Heart left ventricle (tissue), 16 donors: Measurements from ENCODE around the gene ADGRD1. TPM values are rescaled to one million over a fixed set of nuclear protein-coding genes. Genes with fewer than 3 reads are reported as not detected.
A peak's percentile ranks its signal among the peaks of the same experiment; 100 is the strongest.

Experiments
- ATAC-seq, 4 donors: fragments of 200-7000 bp; cut with Tn5 transposase; one replicate each; pipeline ENCODE4 v1.9.1; 2020 to 2022; ENCODE audit warnings: moderate library complexity in 4 of 4, mild to moderate bottlenecking in 3 of 4, moderate number of reproducible peaks in 1 of 4
- DNase-seq, 5 donors: peaks; one replicate each; pipeline ENCODE4 v3.0.0-alpha.2; 2020
- H3K27ac ChIP-seq, 12 donors: fragments of 200-600 bp; sonication (generic) in 4 of 12; one replicate each; pipeline versions ENCODE4 v1.5.0 to v1.8.0; 2016 to 2022; ENCODE audit warnings: mild to moderate bottlenecking in 2 of 12
- H3K27me3 ChIP-seq, 9 donors: fragments of 200-600 bp; sonication (generic) in 2 of 9; one replicate each; pipeline versions ENCODE4 v1.5.1 to v1.8.0; 2016 to 2022; ENCODE audit warnings: mild to moderate bottlenecking in 3 of 9
- H3K36me3 ChIP-seq, 9 donors: fragments of 200-600 bp; sonication (generic) in 2 of 9; one replicate each; pipeline versions ENCODE4 v1.5.0 to v1.8.0; 2018 to 2022; ENCODE audit warnings: mild to moderate bottlenecking in 2 of 9
- H3K4me1 ChIP-seq, 12 donors: fragments of 200-600 bp; sonication (generic) in 4 of 12; one replicate each; pipeline versions ENCODE4 v1.5.0 to v1.8.0; 2016 to 2022; ENCODE audit warnings: mild to moderate bottlenecking in 3 of 12
- H3K4me3 ChIP-seq, 12 donors: fragments of 200-600 bp; sonication (generic) in 4 of 12; one replicate each; pipeline versions ENCODE4 v1.5.0 to v1.8.0; 2017 to 2022; ENCODE audit warnings: mild to moderate bottlenecking in 9 of 12, moderate library complexity in 4 of 12
- H3K9me3 ChIP-seq, 12 donors: fragments of 200-600 bp; sonication (generic) in 4 of 12; one replicate each; pipeline versions ENCODE4 v1.5.0 to v1.8.0; 2016 to 2022; ENCODE audit warnings: mild to moderate bottlenecking in 1 of 12
- POLR2A ChIP-seq, 2 donors: fragments of 450-650 bp; IDR thresholded peaks; one replicate each; pipeline ENCODE4 v1.6.1; 2017; ENCODE audit warnings: antibody characterized with exemption in 2 of 2, mild to moderate bottlenecking in 2 of 2, moderate library complexity in 2 of 2
- WGBS, 4 donors: extraction: QIAGEN DNeasy Blood & Tissue Kit in 2 of 4; methylation state at CpG; one replicate each; pipeline versions ENCODE4 v1.1.5 to v1.1.7; 2013 to 2018; 5-methylcytosine and 5-hydroxymethylcytosine counted together
- intact Hi-C, 10 donors: fragments of 100-400 bp; cut with DNase I; formaldehyde crosslinking; loops; one replicate each; pipeline versions ENCODE4 v1.11.1 to v1.14.2; 2022
- polyA plus RNA-seq, 2 donors: library from polyadenylated mRNA; stranded (reverse); fragments of 200-250 nt; gene quantifications; one replicate each; pipeline ENCODE4 v1.2.3, GENCODE V29; 2013
- total RNA-seq, 9 donors: library from RNA; depleted of rRNA in 2 of 9; stranded (reverse); fragments of >200 nt in 2 of 9; fragmentation: NEBNext Ultra II Directional in 3 of 9; extraction: Animal tissue kit (Norgen Biotek cat#: 25700) in 3 of 9; gene quantifications; one replicate each; pipeline versions ENCODE4 v1.1.0 to v1.2.4, GENCODE V29; 2016 to 2023
- TF ChIP-seq, protein P1 (sequence below), 12 donors: fragments of 200-600 bp; sonication (generic) in 4 of 12; IDR thresholded peaks; one replicate each; pipeline versions ENCODE4 v1.5.0 to v1.8.0; 2018 to 2022; ENCODE audit warnings: antibody characterized with exemption in 12 of 12, mild to moderate bottlenecking in 5 of 12
- donor health status: ischemic (EF 13 %, LVEDD 7.1; RV severe dilation, severe dysfunction).
- donor health status: healthy with polysubstance abuse.
- donor health status: DM: no; HTN: yes; CAD: no.
- donor health status: DM: no; HTN: no; CAD: no.
- donor health status: ischemic (EF 25% LVEDD 6.9; RV normal size, moderate dysfunction).
- donor health status: ischemic (EF 25% LVEDD 5.7; RV mildly dilated, moderate dysfunction).
- donor health status: healthy.
- donor health status: DM: yes; HTN: yes; CAD: no.
- donor health status: ischemic (EF 35%, LVEDD 5.7; RV mildly dilated, moderate dysfunction).
- donor health status: nonischemic (EF 11% LVEDD 7.7; RV severe dilation, severe dysfunction).
- donor health status: DM: yes; HTN: yes; CAD: no.
- donor health status: PGD.
- donor health status: ischemic (EF 29% LVEDD 5.4; RV normal size, mild dysfunction).
- donor health status: nonischemic (EF 23%, LVEDD 6.1; RV moderate dilation, normal function).

ADGRD1 gene
- total and polyA plus RNA-seq, 11 donors = 22.7 to 109 (median 66.3) TPM

DNA sequence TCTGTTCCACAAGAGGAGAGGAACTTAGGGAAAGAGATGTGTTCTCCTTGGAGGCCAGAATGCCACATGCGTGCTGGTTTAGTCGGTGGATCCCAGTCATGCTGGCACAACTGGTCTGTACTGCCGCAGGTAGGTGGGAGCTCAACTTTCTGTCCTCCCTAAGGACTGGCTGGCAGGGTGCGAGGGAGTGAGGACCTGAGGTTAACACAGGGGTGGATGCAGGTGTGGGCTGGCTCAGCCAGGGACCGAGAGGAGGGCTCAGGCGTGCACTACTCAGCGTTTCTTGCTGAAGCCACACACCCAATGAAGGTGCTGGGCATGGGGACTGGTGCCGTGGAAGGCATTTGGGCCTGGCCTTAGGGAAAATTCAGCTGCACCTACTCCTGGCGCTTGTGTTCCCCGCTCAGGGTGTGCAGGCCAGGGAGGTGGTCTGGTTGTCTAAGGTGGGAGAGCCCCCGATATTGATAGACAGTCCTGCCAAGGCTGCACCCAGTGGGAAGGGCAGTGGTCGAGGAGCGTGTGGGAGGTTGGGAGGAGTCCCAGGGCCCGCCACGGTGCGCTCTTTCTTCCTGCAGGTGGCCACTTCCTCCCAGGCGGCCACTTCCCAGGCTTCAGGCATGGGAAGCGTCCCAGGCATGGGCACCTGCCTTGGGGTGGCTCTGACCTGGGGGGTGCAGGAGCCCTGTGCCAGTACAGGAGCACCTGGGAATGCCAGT is 138.4 kb downstream of the ADGRD1 start:
- H3K27ac ChIP-seq = no peak overlapping the region
- WGBS, 4 donors = 81 to 91% (median 85%) methylated on average over 15 to 18 of the region's 18 CpGs
- H3K27me3 ChIP-seq = no peaks in the 10 kb centered on the region
- DNase-seq (peak in 3 of 5 donors; percentile 3 to 58 (median 16)), ATAC-seq (no peak)
- H3K4me3 ChIP-seq = no peak overlapping the region
- H3K9me3 ChIP-seq = no peaks in the 10 kb centered on the region
- H3K36me3 ChIP-seq = peaks cover 0 to 13% (median 0%) of the 10 kb centered on the region in 9 donors
- intact Hi-C loops = loop anchor here in 1 of 10 donors (10.0 kb wide), 1 partner anchor 177 kb away; no protein-coding TSS in a partner anchor
- TF ChIP-seq, protein P1, sequence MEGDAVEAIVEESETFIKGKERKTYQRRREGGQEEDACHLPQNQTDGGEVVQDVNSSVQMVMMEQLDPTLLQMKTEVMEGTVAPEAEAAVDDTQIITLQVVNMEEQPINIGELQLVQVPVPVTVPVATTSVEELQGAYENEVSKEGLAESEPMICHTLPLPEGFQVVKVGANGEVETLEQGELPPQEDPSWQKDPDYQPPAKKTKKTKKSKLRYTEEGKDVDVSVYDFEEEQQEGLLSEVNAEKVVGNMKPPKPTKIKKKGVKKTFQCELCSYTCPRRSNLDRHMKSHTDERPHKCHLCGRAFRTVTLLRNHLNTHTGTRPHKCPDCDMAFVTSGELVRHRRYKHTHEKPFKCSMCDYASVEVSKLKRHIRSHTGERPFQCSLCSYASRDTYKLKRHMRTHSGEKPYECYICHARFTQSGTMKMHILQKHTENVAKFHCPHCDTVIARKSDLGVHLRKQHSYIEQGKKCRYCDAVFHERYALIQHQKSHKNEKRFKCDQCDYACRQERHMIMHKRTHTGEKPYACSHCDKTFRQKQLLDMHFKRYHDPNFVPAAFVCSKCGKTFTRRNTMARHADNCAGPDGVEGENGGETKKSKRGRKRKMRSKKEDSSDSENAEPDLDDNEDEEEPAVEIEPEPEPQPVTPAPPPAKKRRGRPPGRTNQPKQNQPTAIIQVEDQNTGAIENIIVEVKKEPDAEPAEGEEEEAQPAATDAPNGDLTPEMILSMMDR (IDR thresholded peaks at IDR 0.05) = no peak
- TF ChIP-seq POLR2A (IDR thresholded peaks at IDR 0.05) = no peak
- peaks cover 0 to 18% (median 6%) of the 10 kb centered on the region in 12 donors for H3K4me1 ChIP-seq

DNA sequence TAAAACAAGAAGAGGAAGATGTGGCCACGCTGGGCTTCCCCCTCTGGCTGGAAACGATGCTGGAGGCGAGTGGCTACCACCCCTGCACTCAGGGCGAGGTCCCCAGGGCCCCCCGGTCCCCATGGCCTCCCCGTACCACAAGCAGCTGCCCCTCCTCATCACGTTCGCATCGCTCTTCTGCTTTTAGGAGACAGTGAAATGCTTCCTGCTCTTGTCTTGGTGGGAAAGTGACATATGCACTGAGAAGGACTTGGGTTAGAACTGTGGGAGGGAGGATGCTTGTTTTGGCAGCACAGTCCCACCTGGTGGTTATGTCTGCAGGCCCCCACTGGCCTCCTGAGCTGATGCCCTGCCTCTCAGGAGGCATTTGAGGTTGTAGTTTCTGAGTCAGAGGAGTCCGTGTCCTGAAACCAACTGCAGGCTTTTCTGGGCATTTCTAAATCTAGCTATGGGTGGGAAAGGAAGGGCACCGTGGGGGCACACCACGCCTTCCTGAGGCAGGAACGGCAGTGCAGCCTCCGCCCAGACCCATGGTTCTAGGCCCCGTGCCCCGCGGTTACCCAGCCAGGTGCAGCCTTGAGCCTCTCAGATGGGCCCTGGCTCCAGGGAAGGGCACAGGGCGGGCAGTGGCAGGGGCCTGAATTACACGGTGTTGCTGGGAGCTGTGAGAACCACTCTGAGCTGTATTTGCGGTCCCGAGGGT is 139.3 kb downstream of the ADGRD1 start:
- DNase-seq (peak in 3 of 5 donors; percentile 6 to 29 (median 18)), ATAC-seq (no peak)
- H3K27ac ChIP-seq = no peak overlapping the region
- peaks cover 0 to 25% (median 8%) of the 10 kb centered on the region in 12 donors for H3K4me1 ChIP-seq
- 74 to 81% (median 77%) methylated on average over 16 to 21 of the region's 21 CpGs for WGBS, 4 donors
- no peak for TF ChIP-seq POLR2A (IDR thresholded peaks at IDR 0.05)
- TF ChIP-seq, protein P1 (IDR thresholded peaks at IDR 0.05) = no peak
- H3K27me3 ChIP-seq = no peaks in the 10 kb centered on the region
- intact Hi-C loops = loop anchor here in 1 of 10 donors (10.0 kb wide), 1 partner anchor 178 kb away; no protein-coding TSS in a partner anchor
- peaks cover 0 to 9% (median 0%) of the 10 kb centered on the region in 9 donors for H3K36me3 ChIP-seq
- no peaks in the 10 kb centered on the region for H3K9me3 ChIP-seq
- H3K4me3 ChIP-seq = no peak overlapping the region

DNA sequence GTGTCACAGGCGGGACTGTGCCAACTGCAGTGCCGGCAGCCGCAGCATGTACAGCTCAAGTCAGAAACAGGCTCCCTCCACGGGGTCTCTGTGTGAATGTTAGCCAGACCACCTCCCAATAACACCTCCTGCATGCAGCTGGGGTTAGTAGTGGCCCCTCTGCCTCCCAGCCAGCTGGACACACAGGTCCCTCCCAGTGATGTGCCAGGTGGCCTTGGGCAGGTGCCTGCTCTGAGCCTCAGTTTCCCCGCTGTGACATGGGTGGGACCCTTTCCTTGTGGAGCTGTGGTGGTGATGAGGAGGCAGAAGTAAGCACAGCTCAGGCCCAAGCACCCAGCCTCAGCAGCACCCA is 139.9 kb downstream of the ADGRD1 start:
- TF ChIP-seq, protein P1 (IDR thresholded peaks at IDR 0.05) = no peak
- no peak for TF ChIP-seq POLR2A (IDR thresholded peaks at IDR 0.05)
- Histone ChIP-seq H3K27ac (no peak overlapping the region), H3K9me3 (no peaks in the 10 kb centered on the region), H3K4me3 (no peak overlapping the region), H3K36me3 (peaks cover 0 to 10% (median 0%) of the 10 kb centered on the region in 9 donors), H3K27me3 (no peaks in the 10 kb centered on the region), H3K4me1 (peaks cover 0 to 25% (median 8%) of the 10 kb centered on the region in 12 donors)
- DNase-seq (peak in 2 of 5 donors; percentile 4 to 41), ATAC-seq (no peak)
- intact Hi-C loops = loop anchor here in 1 of 10 donors (10.0 kb wide), 1 partner anchor 179 kb away; no protein-coding TSS in a partner anchor
- 71 to 84% (median 77%) methylated on average over 4 to 5 of the region's 5 CpGs for WGBS, 4 donors
